ENCODE data around the gene STARD3NL.

DNA sequence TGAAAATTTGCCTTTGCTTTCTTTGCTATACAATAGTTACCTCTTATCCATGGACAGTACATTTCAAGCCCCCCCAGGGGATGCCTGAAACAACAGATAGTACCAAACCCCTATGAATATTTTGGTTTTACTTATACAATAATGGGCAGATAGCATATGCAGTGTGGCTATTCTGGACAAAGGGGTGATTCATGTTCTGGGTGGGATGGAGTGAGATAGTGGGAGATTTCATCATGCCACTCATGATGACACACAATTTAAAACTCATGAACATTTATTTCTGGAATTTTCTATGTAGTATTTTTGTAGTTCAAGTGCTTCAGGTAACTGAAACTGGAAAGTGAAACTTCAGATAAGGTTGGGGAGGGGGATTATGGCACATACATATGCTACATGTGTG lies 12.0 kb downstream of the STARD3NL start:
- TF ChIP-seq, protein P1, sequence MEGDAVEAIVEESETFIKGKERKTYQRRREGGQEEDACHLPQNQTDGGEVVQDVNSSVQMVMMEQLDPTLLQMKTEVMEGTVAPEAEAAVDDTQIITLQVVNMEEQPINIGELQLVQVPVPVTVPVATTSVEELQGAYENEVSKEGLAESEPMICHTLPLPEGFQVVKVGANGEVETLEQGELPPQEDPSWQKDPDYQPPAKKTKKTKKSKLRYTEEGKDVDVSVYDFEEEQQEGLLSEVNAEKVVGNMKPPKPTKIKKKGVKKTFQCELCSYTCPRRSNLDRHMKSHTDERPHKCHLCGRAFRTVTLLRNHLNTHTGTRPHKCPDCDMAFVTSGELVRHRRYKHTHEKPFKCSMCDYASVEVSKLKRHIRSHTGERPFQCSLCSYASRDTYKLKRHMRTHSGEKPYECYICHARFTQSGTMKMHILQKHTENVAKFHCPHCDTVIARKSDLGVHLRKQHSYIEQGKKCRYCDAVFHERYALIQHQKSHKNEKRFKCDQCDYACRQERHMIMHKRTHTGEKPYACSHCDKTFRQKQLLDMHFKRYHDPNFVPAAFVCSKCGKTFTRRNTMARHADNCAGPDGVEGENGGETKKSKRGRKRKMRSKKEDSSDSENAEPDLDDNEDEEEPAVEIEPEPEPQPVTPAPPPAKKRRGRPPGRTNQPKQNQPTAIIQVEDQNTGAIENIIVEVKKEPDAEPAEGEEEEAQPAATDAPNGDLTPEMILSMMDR (conservative IDR thresholded peaks at IDR 0.05; ENCODE audit: low read depth in 2 of 2): no peak
- TF ChIP-seq EZH2phosphoT487 (IDR thresholded peaks at IDR 0.05; ENCODE audit: unreplicated experiment) (no peak), NANOG (IDR thresholded peaks at IDR 0.05; ENCODE audit: borderline replicate concordance) (no peak), POLR2AphosphoS5 (IDR thresholded peaks at IDR 0.05; ENCODE audit: low read depth) (no peak), CREB1 (CRISPR knock-in tag; IDR thresholded peaks at IDR 0.05; ENCODE audit: low read depth) (no peak), EZH2 (IDR thresholded peaks at IDR 0.05; ENCODE audit: low read depth, unreplicated experiment) (no peak), ZNF331 (CRISPR knock-in tag; IDR thresholded peaks at IDR 0.05; ENCODE audit: low read depth) (no peak)
- TF ChIP-seq, protein P2, sequence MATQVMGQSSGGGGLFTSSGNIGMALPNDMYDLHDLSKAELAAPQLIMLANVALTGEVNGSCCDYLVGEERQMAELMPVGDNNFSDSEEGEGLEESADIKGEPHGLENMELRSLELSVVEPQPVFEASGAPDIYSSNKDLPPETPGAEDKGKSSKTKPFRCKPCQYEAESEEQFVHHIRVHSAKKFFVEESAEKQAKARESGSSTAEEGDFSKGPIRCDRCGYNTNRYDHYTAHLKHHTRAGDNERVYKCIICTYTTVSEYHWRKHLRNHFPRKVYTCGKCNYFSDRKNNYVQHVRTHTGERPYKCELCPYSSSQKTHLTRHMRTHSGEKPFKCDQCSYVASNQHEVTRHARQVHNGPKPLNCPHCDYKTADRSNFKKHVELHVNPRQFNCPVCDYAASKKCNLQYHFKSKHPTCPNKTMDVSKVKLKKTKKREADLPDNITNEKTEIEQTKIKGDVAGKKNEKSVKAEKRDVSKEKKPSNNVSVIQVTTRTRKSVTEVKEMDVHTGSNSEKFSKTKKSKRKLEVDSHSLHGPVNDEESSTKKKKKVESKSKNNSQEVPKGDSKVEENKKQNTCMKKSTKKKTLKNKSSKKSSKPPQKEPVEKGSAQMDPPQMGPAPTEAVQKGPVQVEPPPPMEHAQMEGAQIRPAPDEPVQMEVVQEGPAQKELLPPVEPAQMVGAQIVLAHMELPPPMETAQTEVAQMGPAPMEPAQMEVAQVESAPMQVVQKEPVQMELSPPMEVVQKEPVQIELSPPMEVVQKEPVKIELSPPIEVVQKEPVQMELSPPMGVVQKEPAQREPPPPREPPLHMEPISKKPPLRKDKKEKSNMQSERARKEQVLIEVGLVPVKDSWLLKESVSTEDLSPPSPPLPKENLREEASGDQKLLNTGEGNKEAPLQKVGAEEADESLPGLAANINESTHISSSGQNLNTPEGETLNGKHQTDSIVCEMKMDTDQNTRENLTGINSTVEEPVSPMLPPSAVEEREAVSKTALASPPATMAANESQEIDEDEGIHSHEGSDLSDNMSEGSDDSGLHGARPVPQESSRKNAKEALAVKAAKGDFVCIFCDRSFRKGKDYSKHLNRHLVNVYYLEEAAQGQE (IDR thresholded peaks at IDR 0.05; ENCODE audit: unreplicated experiment): no peak
